Stimulated activated CD4-positive, alpha-beta T cell treated with anti-CD3 and anti-CD28 coated beads, Interleukin-15, amount 100 ng/mL, for 48 hours (primary cell): ENCODE measurements around the gene FIGN.

Experiments used
- DNase-seq, 2 donors: peaks; one replicate each; pipeline ENCODE4 v3.0.0-alpha.2; 2020; ENCODE audit warnings: low read depth in 2 of 2

Gene FIGN

DNA sequence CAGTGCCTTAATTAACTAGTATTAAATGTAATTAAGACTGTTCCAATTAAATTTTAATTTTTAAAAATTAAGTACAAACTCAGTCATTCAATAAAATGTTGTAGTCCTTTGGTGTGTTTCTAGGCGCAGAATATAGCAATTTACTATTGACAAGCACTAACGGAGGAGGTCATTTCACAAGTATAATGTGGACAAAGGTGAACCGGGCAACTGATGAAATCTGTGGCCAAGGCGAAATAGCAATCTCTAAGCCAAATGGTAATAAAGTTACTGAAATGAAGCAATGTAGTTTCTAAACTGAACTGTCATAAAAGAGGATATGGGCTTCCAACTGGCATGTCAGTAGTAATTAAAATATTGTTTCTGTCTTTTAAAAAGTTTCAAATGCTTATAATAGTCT is 27.5 kb downstream of the FIGN start:
- DNase-seq: no peak

DNA sequence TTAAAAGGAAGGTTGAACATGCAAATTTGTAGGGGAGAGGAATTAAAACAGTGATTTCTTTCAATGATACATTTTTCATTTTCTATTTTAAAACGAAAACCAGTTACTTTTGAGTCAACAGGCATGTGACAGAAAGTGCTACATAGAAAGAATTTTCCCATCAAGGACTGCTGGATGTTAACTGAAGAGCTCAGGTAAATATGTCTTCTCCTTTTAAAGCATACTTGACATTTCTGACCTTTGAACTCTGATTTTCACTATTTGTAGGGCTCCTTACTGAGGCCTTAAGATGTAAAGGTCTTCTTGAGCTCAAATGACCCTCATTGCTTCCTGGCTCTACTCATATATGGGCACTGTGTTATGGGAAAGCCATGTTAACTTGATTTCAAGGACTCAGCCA is 32.4 kb downstream of the FIGN start:
- DNase-seq: no peak

DNA sequence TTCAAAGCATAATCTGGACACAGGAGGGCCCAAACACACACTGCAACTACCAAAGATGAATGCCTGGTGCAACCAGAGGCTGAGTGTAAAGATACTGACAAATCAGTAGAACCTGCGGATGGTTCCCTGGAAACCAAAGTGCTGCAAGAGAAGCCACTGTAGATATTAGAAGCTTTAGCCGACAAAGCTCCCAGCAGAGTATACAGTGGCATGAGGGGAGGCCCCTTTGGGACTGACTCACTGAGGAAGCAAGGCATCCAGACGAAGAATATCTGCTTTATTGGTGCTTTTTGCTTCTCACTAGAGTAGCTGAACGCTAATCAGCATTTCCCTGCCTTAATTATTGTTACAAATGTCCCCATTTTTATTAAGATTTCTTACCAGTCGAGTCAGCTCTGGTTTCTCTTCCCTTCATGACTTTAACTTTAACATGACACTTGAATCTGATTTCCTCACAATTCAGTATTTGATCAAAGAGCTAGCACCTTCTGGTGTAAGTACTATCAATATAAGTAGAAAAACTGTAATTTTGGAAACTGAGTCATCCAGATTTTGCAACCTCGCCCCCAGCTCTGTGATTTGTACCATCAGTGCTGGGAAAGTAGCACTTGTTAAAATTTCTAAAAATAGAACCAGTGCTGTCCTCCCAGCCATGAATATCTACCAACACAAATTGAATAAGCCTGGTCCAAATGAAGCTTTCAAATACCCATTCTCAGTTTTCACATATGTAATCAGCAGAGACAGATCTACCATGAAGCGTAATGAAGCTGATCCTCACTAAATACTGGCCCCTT is 34.2 kb downstream of the FIGN start:
- DNase-seq: no peak

DNA sequence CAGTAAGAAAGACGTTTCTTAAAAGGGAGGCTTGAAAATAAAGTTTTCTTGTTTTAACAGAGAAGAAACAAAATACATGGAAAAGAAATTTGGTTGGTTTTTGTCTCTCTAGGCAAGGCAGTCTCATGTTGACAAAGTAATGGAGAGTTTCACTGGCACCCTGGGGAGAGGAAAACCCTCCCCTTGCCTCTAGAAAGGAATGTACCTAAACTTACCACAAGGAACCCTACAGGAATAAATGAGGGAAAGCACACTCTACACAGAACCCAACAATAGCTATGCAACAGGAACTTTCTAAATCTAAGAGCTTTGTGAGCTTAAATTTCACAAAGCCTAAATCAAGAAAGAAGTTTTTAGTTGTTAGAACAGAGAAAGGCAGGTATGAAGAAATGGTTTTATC is 37.0 kb downstream of the FIGN start:
- DNase-seq: no peak

DNA sequence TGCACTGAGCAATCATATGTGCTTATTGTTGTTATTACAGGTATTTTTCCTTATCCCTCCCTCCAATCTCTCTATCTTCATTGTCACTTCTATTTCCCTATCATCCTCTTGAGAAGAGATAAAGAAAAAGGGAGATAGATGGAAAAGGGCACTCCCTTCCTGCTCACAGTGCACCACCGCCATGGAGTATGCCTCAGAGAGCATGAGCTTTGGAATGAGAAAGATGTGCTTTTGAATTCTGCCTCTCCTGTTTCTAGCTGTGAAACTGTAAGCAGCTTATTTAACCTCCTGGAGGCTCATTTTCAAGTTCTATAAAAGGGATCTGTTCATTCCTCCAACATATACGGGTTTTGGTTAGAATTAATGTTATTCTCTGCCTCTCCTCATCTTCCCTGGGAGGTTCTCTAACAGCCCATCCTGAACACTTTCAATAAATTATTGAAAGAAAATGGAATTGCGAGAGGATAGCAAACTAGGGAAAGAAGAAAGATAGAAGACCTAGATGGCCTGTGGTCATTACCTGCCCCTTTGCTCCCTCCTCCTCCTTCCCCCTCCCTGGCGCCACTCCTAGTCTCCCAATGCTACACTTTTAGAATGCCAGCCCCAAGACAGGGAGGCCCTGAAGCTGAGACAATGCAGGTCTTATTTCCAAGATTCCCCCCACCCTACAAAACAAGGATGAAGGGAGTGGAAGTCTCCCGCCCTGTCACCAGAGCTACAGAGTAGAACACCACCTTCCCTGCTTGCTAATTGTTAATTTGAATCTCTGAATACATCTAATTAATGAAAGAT is 37.8 kb downstream of the FIGN start:
- DNase-seq: no peak

DNA sequence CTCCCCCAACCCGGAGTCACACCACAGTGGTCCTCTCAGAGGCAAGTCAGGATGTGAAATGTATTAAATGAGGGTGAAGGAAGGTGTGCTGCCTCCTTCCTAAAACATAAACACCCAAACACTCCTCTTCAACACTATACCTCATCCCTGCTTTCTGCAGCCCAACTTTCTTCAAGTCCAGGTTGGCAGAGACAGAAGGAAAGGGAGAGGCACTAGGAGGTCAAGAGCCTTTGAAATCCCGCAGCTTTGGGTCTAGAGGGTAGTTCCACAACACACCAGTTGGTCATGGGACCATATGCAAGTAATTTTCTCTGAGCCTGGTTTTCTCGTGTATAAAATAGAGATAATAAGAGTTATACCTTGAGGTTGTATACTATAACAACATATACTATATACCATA is 38.4 kb downstream of the FIGN start:
- no peak for DNase-seq

DNA sequence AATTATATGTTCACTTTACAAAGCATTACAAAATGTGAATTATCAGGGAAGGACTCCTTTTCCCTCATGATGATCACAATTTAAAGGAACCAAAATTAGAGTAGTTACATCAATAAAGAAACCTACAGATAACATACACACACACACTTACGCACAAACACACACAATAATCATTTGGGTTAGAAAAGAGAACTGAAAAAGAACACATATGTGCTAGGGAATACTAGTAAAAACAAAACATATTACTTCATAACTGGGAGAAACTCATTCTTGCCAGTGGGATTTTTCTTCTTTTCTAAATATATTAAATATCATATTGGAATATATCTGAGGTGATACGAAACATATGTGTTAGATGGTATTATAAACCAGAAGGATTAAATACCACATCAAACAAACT is 42.3 kb downstream of the FIGN start:
- DNase-seq: no peak

DNA sequence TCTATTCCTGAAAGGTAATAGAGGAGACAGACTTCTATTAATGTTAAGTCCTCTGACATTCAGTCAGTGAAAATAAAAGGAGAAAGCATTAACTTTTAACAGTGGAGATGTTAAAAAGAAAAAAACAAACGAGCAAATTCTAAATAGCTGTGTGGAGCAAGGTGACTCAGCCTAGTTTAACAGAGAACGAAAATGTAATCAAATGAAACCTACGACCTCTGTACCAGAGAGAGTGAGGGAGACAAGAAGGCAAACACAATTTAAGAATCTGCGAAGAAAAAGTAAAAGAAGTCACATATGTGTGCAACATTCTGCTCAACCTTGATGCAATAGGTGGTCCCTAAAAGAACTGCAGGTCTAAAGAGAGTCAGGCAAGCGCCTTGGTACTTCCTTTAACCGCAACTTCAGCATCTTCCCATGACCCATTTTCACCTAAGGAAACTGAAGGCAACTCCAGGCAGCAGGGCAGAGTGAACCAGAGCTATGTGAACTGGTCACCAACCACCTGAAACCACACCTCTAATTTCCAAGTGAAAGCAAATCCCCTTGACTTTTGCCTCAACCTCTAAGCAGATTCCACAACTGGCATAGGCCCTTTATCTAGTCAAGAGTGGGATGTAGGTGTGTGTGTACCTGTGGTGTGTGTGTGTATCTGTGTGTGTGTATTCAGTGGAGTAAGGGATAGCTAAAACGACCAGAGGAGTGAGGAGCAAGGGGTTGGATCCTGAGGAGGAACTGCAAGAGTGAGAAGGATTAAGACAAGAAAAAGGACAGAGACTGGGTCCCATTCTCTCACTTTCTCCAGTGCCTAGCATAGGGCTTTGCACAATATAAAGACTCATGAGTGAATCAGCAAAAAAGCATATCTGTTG is 43.0 kb downstream of the FIGN start:
- no peak for DNase-seq

DNA sequence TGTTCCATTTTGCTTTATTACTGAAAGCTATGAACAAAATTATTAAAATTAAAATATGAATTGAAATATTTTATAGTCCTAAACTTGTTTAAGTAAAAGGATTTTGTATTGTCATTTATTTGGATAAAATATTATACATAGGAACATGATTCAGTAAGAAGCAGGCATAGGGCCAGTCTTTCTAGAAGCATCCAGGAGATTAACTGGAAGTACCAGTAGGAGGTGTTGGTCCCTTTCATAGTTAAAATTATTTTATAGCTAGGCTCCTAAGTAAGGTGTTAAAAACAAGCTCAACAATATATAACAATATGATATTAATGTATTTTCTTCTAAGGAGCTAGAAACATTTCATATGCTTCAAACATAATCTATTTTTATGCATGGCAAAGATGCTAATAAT is 43.7 kb downstream of the FIGN start:
- DNase-seq: no peak

DNA sequence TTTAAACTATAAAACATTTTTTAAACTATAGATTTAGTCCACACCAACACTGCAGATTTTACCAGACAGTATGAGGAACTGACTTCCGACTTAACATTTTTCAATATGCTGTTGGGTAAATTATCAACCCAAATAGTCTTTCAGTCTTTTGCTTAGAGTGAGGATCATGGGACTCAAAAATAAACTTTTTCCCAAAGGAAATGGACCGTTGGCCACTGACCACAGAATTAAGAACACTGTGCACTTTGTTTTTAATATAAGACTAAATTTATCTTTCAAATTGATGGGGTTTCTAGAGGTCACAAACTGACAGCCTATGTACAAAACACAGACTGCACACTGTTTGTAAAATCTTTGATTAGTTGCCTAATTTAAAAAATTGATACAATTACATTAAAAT is 44.9 kb downstream of the FIGN start:
- DNase-seq: no peak

DNA sequence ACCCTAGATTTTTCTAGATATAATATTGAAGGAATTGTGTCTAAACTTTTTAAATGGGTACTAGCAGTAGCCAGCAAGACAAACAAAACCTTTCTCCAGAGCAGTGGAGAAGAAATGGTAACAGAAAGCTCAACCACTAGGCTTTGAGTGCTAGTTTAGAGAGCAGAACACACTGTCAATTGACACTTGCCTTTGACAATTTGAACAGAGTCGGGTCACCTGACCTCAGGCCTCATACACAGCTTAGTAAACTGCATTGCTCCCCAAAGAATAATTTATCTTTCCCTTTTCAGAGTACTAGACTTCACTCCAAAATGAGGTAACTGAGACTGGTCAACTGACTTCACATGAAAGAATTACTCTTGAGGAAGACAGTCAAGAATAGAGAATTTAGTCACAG is 48.6 kb downstream of the FIGN start:
- DNase-seq: no peak

DNA sequence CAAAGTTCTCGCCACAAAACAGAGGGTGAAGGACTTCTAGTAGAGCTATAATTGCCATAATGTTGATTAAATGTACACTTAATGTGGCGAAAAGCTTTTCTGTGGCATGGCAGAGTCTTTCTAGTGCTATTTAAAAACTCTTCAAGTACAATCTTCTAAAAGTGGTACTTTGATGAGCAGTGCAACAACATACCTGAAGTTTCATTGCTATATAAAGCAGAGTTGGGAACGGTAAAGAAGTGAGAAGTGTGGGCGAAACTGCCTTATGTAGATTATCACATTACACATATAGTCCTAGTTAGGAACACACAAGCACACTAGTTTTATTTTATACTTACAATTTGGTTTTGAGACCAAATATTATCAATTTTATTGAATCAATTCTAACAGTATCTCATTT is 49.5 kb downstream of the FIGN start:
- DNase-seq: no peak

DNA sequence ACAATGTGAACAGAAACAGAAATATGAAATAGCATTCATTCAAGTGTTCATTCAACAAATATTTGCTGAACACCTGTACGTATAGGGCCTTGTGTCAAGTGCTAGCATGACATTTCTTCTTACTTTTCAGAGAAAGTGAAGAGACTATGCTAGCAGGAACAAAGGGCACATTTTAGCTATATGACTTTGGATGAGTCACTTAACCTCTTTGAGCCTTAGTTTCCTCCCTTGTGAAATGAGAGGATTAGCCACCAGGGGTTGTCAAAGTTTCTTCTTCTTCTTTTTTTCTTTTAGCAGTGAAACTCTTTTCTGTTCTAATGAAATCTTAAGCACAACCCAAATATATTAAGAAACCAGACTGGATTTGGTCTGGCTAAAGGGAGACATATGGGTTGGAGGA is 53.1 kb downstream of the FIGN start:
- DNase-seq: no peak

DNA sequence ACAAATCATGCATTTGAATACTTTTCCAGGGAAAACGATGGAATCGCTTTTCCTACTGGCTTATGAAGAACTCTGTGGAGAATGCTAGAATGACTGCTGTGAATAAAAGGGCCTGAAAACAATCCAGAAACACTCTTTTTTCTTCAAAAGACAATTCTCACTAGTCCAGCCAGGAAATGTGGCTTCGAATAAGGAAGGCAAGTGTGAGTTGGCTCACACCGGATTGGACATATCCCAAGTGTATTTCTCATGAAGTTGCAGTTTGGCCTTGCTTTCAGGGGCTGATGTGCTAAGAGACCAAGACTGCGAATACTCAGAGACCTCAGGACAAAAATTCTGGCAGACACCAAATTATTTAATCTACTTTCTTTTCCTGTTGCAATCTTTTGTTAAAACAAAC is 54.1 kb downstream of the FIGN start:
- no peak for DNase-seq

DNA sequence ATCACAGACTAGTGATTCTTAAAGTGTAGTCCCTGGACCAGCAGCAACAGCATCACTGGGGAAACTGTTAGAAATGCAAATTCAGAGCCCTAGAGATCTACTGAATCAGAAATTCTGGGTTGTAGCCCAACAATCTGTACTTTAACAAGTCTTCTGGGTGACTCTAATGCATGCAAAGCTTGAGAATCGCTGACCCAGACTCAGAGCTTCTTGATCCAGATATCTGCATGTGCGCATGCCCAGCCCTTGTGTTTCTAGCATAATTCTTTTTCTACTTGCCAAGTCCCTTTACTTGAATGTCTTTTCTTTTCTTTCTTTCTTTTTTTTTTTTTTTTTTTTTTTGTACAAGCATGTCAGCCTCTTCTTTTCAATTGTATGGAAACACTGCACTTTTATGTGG is 60.4 kb downstream of the FIGN start:
- no peak for DNase-seq

DNA sequence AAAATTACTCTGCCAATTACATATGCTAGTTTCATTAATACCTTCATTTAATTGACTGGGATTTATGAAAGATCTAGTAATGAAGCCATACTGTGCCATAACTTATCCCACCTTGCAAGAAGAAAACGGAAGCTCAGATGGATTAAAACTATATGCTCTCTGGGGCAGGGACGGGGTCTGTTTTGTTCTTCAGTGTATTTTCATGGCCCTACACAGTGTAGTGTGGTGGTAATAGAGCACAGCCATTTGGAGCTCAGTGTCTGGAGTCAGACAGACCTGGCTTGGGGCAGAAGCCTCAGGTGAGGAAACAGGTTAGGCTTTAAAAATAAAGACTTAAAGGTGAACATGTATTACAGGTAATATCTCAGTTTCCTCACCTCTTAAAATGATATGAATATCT is 62.3 kb downstream of the FIGN start:
- DNase-seq: no peak

DNA sequence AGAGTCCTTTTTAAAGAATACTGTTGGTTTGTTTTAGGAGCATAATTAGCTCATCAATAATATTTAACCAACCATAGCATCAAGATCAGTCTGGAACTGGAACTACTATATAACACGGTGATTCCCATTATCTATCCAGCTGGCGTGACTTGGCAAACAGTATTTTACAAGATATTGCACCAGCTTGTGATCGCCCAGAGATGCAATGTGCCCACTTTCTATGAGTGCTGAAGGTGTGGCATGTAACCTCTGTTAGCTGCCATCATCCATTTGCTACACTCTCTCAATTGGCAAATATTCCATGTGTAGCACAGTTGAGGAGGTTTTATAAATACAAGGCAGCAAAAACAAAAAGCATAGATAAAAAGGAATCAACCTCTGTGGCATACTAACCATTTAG is 64.9 kb downstream of the FIGN start:
- no peak for DNase-seq

DNA sequence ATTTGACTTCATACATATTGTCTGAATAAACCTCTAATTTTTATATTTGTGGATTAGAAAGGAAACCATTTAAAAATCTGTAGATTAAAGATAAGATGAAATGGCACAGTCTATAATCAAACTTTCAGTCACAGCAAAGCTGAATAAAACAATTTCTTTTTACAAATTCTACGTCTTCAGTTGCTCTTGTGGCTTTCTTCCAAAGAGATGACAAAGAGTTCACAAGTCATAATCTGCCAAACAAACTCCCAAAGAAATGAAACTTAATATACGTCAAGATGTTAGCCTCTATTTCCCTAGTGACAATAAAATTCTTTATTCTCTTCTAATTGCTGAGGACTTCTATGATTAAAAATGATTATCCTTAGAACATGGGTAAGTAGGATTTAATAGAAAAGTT is 66.3 kb downstream of the FIGN start:
- DNase-seq: no peak

DNA sequence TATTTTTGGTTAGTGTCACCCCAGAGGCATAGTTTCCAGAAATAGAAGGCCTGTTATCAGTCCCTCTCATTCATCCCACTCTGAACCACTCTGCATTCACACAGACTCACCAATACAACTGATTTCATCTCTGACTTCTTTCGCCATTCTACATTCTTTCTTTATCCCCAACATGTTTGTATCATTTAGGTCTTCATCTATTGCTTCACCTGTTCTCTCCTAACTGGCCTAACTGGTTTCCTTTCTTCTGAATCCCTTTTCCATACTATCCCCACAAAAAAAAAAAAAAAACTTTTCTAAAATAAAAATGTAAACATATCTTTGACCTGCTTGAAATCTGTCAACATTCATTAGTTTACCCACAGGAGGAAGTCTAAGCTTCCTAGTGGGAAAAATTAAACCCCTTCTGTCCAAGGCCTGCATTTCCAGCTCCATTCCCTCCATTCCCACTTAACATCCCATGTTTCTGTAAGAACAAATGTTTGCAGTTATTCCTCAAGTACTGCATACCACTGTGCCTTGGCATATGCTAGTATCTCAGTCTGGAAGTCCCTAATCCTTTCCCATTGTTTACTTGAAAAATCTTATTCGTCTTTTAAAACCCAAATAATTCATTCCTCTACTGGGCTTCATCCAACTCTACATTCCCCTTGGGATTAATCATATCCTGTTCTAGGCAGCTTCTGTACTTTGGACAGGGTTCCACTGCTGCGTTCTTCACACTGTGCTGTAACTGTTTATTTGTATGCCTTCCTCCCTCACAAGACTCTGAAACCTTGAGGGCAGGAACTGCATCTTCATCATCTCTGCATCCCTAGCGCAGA is 68.5 kb downstream of the FIGN start:
- DNase-seq: no peak

DNA sequence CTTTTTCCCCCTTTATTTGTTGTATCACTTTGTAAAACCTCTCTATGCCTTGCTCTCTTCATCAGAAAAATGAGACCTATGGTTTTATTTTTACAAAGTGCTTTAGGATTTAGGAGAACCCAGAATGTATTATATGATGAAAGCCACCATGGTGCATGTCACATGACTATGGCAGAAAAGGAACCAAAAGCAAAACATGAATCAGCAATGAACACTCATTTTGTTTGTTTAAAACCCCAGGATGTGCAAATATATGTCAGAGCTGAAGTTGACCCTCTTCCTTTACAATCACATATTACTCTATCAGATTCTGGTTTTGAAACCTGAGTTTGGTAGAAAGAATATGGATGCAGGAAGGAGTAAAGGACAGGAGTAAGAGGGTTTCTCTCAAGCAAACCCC is 70.0 kb downstream of the FIGN start:
- no peak for DNase-seq

DNA sequence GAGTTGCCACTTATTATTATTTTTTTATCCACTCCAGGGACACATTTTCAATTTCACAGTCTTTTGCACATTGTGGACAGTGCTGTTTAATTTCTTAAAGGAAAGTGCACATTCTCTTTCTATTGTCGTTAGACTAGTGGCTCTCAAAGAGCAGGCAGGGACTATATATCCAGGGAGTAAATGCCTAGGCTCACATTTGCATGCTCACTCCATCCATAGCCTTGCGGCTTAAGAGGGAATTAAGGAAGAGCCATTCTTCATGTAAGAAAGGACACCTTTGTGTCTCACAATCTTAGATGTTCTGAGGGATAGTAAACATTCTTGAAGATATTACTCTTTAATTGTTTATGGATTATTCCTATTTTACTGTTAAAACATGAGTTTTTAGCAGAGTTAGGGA is 70.8 kb downstream of the FIGN start:
- no peak for DNase-seq

DNA sequence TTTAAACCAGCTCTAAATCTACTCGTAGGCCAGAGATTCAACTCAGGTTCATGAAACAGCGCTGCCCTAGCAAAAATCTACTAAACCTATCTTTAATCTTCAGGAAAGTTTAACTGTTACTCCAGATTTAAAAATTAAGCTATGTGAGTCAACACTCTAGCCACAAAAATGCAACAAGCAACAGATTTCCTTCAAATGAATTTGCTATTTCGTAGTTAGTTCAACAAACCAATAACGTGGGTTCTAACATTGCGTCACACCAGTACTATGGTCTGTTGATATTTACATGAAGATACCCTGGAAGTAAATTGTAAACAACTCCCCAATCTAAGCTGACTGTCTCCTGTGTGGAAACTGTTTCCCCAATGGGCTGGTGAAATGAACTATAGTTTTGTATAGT is 71.2 kb downstream of the FIGN start:
- DNase-seq: no peak
